Subcutaneous abdominal adipose tissue (tissue), 5 donors: ENCODE measurements around the gene RD3L.
"Not testable (repeated sequence)": the region's sequence is repeated elsewhere in the genome, so short reads cannot be mapped to it uniquely, and the experiment has no call there.

ENCODE experiments used
- H3K27ac ChIP-seq: one replicate; pipeline ENCODE4 v1.7.0; 2013; ENCODE audit warnings: low read depth, mild to moderate bottlenecking, inconsistent platforms, low read length, moderate library complexity
- H3K27me3 ChIP-seq, 5 donors: one replicate each; pipeline ENCODE4 v1.7.0; 2013; ENCODE audit warnings: low read length in 5 of 5, inconsistent platforms in 1 of 5; ENCODE audit not compliant: control insufficient read depth in 5 of 5, insufficient read depth in 4 of 5
- H3K36me3 ChIP-seq, 5 donors: one replicate each; pipeline ENCODE4 v1.7.0; 2013; ENCODE audit warnings: low read length in 5 of 5; ENCODE audit not compliant: control insufficient read depth in 5 of 5, insufficient read depth in 5 of 5
- H3K4me1 ChIP-seq, 5 donors: one replicate each; pipeline ENCODE4 v1.7.0; 2013; ENCODE audit warnings: low read length in 5 of 5, mild to moderate bottlenecking in 3 of 5, moderate library complexity in 1 of 5; ENCODE audit not compliant: control insufficient read depth in 5 of 5, insufficient read depth in 5 of 5
- H3K4me3 ChIP-seq, 5 donors: one replicate each; pipeline ENCODE4 v1.7.0; 2013; ENCODE audit warnings: low read length in 5 of 5, low read depth in 1 of 5
- H3K9ac ChIP-seq, 5 donors: one replicate each; pipeline ENCODE4 v1.7.0; 2013; ENCODE audit warnings: low read length in 5 of 5, mild to moderate bottlenecking in 4 of 5, moderate library complexity in 3 of 5
- H3K9me3 ChIP-seq, 5 donors: one replicate each; pipeline ENCODE4 v1.7.0; 2013; ENCODE audit warnings: low read length in 5 of 5; ENCODE audit not compliant: control insufficient read depth in 5 of 5
- donor health status: healthy.
- donor health status: healthy.
- donor health status: healthy.
- donor health status: healthy.
- donor health status: healthy.

Gene RD3L

DNA sequence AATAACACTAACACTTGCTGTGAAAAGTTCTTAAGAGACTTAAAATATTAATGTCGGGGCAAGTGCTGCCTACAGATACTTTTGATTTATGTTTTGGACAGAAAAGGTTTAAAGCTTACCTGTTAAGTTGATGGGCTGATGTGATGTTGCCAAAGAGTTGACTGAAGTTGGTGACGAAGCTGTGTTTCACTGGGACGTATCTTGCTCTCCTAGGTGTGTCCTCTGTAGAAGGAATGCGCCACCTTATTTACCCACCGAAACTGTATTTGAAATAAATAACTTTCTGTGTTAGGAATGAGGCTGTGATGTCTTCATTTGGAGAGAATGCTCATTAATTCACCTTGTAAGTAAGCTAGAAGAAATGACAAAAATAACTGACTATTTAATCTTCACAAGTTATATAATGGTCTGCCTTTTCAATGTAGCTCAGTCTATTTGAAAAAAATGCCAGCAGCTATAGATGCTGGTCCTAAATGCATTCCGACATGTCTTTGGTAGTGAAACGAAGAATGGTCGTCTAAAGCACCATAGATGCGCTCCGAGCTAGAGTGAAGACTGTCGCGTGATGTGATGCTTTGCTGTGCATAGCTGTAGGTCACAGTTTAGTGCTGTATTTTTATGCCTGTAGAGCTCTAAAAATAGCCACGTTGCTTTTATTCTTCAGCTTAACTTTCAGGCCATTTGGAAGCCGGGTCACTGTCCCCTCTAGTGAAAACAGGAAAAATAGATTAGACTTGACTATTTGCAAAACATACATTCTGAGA is at the start of gene RD3L:
Gene RD3L (minus strand): TSS at position 557 of the 764 bp plus-strand sequence. CDS start 834 bp downstream, outside the sequence.
- H3K4me3 ChIP-seq = no peak within 1 kb of the TSS

DNA sequence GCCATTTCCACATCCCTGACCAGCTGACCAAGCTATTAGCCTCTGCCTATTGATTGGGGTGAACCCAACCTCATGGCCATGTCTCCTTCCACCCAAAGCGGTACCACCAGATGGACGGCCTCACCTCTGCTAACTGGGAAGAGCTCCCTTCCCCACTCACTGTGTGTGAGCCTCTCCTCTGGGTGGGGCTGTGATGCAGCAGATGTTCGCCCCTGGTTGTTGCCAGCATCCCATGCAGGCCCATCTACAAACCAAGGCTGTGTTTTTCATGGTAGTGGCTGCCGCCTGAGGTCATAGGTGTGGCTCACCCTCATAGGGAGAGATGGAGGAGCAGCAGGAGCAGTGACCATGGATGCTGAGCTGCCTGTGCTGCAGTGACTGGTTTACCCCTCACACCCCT is 47.6 kb upstream of the RD3L start:
- Histone ChIP-seq H3K4me1 (no peaks in the 10 kb centered on the region), H3K27ac (no peak overlapping the region), H3K4me3 (no peak overlapping the region), H3K9ac (no peak overlapping the region), H3K36me3 (no peaks in the 10 kb centered on the region), H3K9me3 (peaks cover 0 to 11% (median 7%) of the 10 kb centered on the region in 5 donors), H3K27me3 (peaks cover 0 to 16% (median 6%) of the 10 kb centered on the region in 5 donors)

More for the DNA sequence above, at the start of gene RD3L:
- H3K4me1 ChIP-seq = no peaks in the 10 kb centered on the region
- no peaks in the 10 kb centered on the region for H3K36me3 ChIP-seq
- no peak within 1 kb of the TSS for H3K9ac ChIP-seq
- H3K9me3 ChIP-seq = peaks cover 0 to 4% (median 0%) of the 10 kb centered on the region in 5 donors
- peaks cover 0 to 12% (median 5%) of the 10 kb centered on the region in 5 donors for H3K27me3 ChIP-seq
- no peak within 1 kb of the TSS for H3K27ac ChIP-seq

DNA sequence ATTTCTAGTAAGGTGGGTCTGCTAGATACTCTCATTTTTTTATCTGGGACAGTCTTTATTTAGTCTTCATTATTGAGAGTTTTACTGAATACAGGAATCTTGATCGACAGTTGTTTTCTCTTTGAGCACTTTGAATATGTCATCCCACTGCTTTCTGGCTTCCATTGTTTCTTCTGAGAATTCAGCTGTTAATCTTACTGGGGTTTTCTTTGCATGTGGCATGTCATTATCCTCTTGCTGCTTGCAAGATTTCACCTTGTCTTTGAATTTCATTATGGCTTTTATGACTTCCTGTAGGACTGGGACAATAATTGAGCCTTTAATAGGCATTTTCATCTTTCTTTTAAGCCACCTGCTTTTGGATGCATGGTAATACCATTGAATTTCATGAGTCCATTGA is 46.7 kb upstream of the RD3L start:
- Histone ChIP-seq H3K4me3 (no peak overlapping the region), H3K36me3 (no peaks in the 10 kb centered on the region), H3K27ac (no peak overlapping the region), H3K4me1 (no peaks in the 10 kb centered on the region), H3K27me3 (peaks cover 0 to 16% (median 6%) of the 10 kb centered on the region in 5 donors), H3K9ac (no peak overlapping the region), H3K9me3 (peaks cover 0 to 11% (median 7%) of the 10 kb centered on the region in 5 donors)

DNA sequence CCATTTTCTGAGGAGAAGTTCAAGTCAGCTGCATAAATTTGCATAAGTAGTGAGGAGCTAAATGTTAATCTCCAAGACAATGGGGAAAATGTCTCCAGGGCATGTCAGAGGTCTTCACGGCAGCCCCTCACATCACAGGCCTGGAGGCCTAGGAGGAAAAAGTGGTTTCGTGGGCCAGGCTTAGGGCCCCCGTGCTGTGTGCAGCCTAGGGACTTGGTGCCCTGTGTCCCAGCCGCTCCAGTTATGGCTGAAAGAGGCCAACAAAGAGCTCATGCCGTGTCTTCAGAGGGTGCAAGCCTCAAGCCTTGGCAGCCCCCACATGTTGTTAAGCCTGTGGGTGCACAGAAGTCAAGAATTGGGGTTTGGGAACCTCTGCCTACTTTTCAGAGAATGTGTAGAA is 41.9 kb upstream of the RD3L start:
- H3K27me3 ChIP-seq = no peaks in the 10 kb centered on the region

DNA sequence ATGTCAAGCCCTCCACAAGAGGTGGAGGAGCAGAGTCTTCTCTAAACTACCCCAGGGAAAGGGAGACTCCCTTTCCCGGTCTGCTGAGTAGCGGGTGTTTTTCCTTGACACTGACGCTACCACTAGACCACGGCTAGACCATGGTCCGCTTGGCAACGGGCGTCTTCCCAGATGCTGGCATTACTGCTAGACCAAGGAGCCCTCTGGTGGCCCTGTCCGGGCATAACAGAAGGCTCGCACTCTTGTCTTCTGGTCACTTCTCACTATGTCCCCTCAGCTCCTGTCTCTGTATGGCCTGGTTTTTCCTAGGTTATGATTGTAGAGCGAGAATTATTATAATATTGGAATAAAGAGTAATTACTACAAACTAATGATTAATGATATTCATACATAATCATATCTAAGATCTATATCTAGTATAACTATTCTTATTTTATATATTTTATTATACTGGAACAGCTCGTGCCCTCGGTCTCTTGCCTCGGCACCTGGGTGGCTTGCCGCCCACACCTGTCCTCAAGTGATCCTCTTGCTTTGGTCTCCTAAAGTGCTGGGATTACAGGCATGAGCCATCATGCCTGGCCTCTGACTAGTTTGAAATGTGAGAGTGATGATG is 38.4 kb upstream of the RD3L start:
- H3K27me3 ChIP-seq, H3K9me3 ChIP-seq, H3K4me1 ChIP-seq, H3K4me3 ChIP-seq, H3K27ac ChIP-seq, H3K9ac ChIP-seq, H3K36me3 ChIP-seq: not testable (repeated sequence)

More for the DNA sequence above, 41.9 kb upstream of the RD3L start:
- Histone ChIP-seq H3K36me3 (no peaks in the 10 kb centered on the region), H3K9me3 (peaks cover 0 to 3% (median 2%) of the 10 kb centered on the region in 5 donors), H3K4me1 (no peaks in the 10 kb centered on the region), H3K4me3 (no peak overlapping the region), H3K27ac (no peak overlapping the region), H3K9ac (no peak overlapping the region)

DNA sequence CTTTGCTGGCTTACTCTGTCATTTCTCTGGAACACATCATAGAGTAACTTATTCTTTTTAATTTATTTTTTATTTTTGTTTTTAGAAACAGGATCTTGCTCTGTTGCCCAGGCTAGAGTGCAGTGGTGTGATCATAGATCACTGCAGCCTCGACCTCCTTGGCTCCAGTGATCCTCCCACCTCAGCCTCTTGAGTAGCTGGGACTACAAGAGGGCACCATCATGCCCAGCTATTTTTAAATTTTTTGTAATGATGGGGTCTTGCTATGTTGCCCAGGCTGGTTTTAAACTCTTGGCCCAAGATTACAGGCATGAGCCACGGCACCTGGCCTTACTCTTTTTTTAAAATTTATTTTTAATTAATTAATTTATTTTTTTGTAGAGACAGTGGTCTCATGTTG is 32.2 kb upstream of the RD3L start:
- H3K36me3 ChIP-seq = no peaks in the 10 kb centered on the region
- H3K4me3 ChIP-seq = no peak overlapping the region
- no peaks in the 10 kb centered on the region for H3K4me1 ChIP-seq
- H3K27me3 ChIP-seq = peaks cover 0 to 5% (median 2%) of the 10 kb centered on the region in 5 donors
- H3K9ac ChIP-seq = no peak overlapping the region
- no peak overlapping the region for H3K27ac ChIP-seq
- H3K9me3 ChIP-seq = no peaks in the 10 kb centered on the region

DNA sequence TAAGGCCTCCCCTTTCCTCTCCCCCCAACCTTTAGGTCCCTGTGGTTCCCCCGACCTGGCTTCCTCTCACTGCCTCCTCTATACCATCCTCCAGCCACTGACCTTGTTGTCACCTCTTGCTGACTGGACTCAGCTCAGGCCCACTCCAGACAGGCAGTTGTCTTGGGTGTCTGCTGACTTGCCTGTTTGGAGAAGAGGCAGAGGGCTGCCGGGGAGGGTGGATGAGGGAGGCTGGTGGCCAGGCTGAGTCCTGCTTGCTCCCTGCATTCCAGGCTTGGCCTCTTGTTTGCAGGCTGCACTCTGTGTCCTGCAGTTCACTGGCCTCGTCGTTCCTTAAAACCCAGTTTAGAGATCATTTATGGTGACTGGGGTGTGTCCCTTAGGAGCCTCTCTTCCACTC is 31.0 kb upstream of the RD3L start:
- H3K4me1 ChIP-seq = no peaks in the 10 kb centered on the region
- peaks cover 0 to 5% (median 2%) of the 10 kb centered on the region in 5 donors for H3K27me3 ChIP-seq
- H3K9me3 ChIP-seq = no peaks in the 10 kb centered on the region
- H3K9ac ChIP-seq = no peak overlapping the region
- no peaks in the 10 kb centered on the region for H3K36me3 ChIP-seq
- H3K27ac ChIP-seq = no peak overlapping the region
- H3K4me3 ChIP-seq = no peak overlapping the region

DNA sequence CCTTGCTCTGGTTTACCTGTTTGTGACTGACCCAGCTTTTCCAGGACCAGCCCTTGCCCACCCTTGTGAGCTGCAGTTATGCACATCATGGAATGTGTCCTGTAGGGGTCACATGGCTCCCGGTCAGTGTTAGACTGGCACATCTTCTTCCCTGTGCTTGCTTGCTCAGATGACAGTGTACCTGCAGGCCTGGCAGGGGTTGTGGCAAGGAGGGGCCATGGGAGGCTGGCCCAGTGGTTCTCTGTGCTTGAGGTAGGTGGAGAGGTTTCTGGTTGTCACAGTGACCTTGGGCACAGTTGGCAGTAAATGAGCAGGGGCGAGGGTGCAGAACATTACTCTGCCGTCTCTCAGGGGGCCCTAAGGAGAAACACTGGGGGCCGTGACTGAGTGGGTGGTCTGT is 27.6 kb upstream of the RD3L start:
- Histone ChIP-seq H3K9me3 (no peaks in the 10 kb centered on the region), H3K9ac (no peak overlapping the region), H3K27ac (no peak overlapping the region), H3K36me3 (no peaks in the 10 kb centered on the region), H3K4me3 (no peak overlapping the region), H3K4me1 (no peaks in the 10 kb centered on the region), H3K27me3 (peaks cover 0 to 7% (median 2%) of the 10 kb centered on the region in 5 donors)

DNA sequence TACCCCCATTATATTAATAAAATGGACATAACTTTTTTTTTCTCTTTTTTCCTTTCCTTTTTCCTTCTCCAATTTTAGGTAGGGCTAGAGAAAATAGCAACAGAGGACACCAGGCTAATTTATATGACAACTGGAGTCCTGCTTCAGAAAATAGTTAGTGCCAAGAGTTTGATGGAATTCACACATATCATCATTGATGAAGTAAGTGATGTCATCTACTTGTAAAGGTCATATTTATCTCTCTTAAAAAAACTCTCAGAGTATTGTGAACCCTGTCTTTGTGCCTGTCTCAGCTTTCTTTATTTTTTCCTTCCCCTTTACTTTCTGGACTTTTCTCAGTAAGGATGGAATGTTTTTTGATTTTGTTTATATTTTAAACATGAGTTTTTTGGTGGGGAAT is 24.3 kb upstream of the RD3L start:
- Histone ChIP-seq H3K9ac (no peak overlapping the region), H3K9me3 (no peaks in the 10 kb centered on the region), H3K4me3 (no peak overlapping the region), H3K27ac (no peak overlapping the region), H3K27me3 (peaks cover 0 to 7% (median 2%) of the 10 kb centered on the region in 5 donors), H3K36me3 (no peaks in the 10 kb centered on the region), H3K4me1 (no peaks in the 10 kb centered on the region)

DNA sequence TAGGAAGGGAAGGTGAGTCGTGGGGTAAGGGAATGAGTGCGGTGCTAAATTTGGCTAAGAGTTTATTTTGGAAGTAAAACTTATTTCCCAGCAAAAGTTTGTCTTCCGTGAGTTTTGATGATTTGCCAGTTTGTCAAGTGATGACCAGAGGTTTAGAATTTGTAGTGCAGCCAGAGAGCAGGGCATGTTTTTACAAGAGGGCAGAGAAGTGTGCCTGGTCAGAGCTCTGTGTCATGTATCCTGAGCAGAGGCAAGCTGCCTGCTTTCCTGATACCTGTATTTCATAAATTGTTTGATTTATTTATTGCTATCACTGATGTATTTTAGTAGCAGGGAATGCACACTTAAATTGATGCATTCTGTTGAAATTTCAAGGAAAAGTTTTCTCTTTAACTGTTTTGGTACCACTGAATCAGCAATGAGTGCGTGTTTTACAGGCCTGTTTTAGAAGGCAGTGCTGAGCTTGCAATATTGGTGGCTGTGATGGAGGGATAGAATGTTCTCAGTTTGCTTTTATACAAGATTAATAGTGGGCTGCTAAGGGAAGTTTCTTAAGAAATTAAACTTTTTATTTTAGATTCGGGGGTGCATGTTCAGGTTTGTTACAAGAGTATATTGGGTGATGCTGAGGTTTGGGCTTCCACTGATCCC is 19.7 kb upstream of the RD3L start:
- no peaks in the 10 kb centered on the region for H3K9me3 ChIP-seq
- H3K27me3 ChIP-seq = no peaks in the 10 kb centered on the region
- no peak overlapping the region for H3K9ac ChIP-seq
- H3K4me3 ChIP-seq = no peak overlapping the region
- H3K27ac ChIP-seq = no peak overlapping the region
- no peaks in the 10 kb centered on the region for H3K36me3 ChIP-seq
- H3K4me1 ChIP-seq = no peaks in the 10 kb centered on the region
